NOMO-1 treated with dmso at 0.1 percent for 144 hours (cell line): ENCODE data around the gene NAALADL2.
"Not testable (repeated sequence)": the region's sequence is repeated elsewhere in the genome, so short reads cannot be mapped to it uniquely, and the experiment has no call there.

Experiments used
- DNase-seq: peaks from one replicate; lab custom pipeline; 2025; ENCODE audit not compliant: unreplicated experiment; lab: John Stamatoyannopoulos, UW

NAALADL2 gene

GRCh38 chr3:175728566-175728965 lies 869.4 kb downstream of the NAALADL2 start:
- no peak for DNase-seq

GRCh38 chr3:175729466-175729865 lies 870.3 kb downstream of the NAALADL2 start:
- no peak for DNase-seq

- DNase-seq = no peak
Observed at GRCh38 chr3:175731543-175731942, 872.4 kb downstream of the NAALADL2 start.

- no peak for DNase-seq
Observed at GRCh38 chr3:175732017-175732416, 872.9 kb downstream of the NAALADL2 start.

GRCh38 chr3:175735866-175736265 lies 876.7 kb downstream of the NAALADL2 start:
- DNase-seq = no peak

- no peak for DNase-seq
Observed at GRCh38 chr3:175737646-175738572, 878.8 kb downstream of the NAALADL2 start.

GRCh38 chr3:175741951-175742350 lies 882.8 kb downstream of the NAALADL2 start:
- no peak for DNase-seq

- DNase-seq = no peak
Observed at GRCh38 chr3:175743733-175744400, 884.7 kb downstream of the NAALADL2 start.

- no peak for DNase-seq
Observed at GRCh38 chr3:175746308-175746707, 887.2 kb downstream of the NAALADL2 start.

- DNase-seq = no peak
Observed at GRCh38 chr3:175748087-175748730, 889.1 kb downstream of the NAALADL2 start.

GRCh38 chr3:175749981-175750380 lies 890.8 kb downstream of the NAALADL2 start:
- DNase-seq = no peak

GRCh38 chr3:175751089-175751488 lies 892.0 kb downstream of the NAALADL2 start:
- no peak for DNase-seq

GRCh38 chr3:175763948-175764347 lies 904.8 kb downstream of the NAALADL2 start:
- DNase-seq = no peak

- no peak for DNase-seq
Observed at GRCh38 chr3:175764722-175765121, 905.6 kb downstream of the NAALADL2 start.

- no peak for DNase-seq
Observed at GRCh38 chr3:175770426-175770825, 911.3 kb downstream of the NAALADL2 start.

- DNase-seq = no peak
Observed at GRCh38 chr3:175777495-175777894, 918.4 kb downstream of the NAALADL2 start.

GRCh38 chr3:175777965-175778364 lies 918.8 kb downstream of the NAALADL2 start:
- DNase-seq = no peak

GRCh38 chr3:175778994-175779393 lies 919.9 kb downstream of the NAALADL2 start:
- DNase-seq = no peak

GRCh38 chr3:175787109-175787508 lies 928.0 kb downstream of the NAALADL2 start:
- DNase-seq = not testable (repeated sequence)

- no peak for DNase-seq
Observed at GRCh38 chr3:175792245-175792644, 933.1 kb downstream of the NAALADL2 start.

- DNase-seq = no peak
Observed at GRCh38 chr3:175798326-175798725, 939.2 kb downstream of the NAALADL2 start.

GRCh38 chr3:175805825-175806224 lies 946.7 kb downstream of the NAALADL2 start:
- DNase-seq = no peak
